HG02852 (cell line): ENCODE results near the gene COG7.
"Not testable (repeated sequence)": the region's sequence is repeated elsewhere in the genome, so short reads cannot be mapped to it uniquely, and the experiment has no call there.

Experiments
- ATAC-seq: cut with Tn5 transposase; IDR thresholded peaks from one replicate; pipeline ENCODE4 v1.9.1; 2021; ENCODE audit warnings: mild to moderate bottlenecking, moderate library complexity; ENCODE audit not compliant: unreplicated experiment

COG7 gene

GRCh38 chr16:23388786-23389185 is 64.2 kb downstream of the COG7 start:
- ATAC-seq = no peak

GRCh38 chr16:23387666-23388065 is 65.3 kb downstream of the COG7 start:
- no peak for ATAC-seq

GRCh38 chr16:23385441-23385840 is 67.5 kb downstream of the COG7 start:
- no peak for ATAC-seq

GRCh38 chr16:23384878-23385277 is 68.1 kb downstream of the COG7 start:
- no peak for ATAC-seq

GRCh38 chr16:23383881-23384280 is 69.1 kb downstream of the COG7 start:
- ATAC-seq = no peak

- no peak for ATAC-seq
Observed at GRCh38 chr16:23382279-23382678, 70.7 kb downstream of the COG7 start.

- ATAC-seq = not testable (repeated sequence)
Observed at GRCh38 chr16:23381702-23382101, 71.3 kb downstream of the COG7 start.

GRCh38 chr16:23380501-23380951 is 72.5 kb downstream of the COG7 start:
- ATAC-seq = no peak

GRCh38 chr16:23379707-23380106 is 73.3 kb downstream of the COG7 start:
- ATAC-seq = no peak

GRCh38 chr16:23378921-23379320 is 74.1 kb downstream of the COG7 start:
- ATAC-seq = no peak

GRCh38 chr16:23378256-23378655 is 74.7 kb downstream of the COG7 start:
- ATAC-seq = no peak

GRCh38 chr16:23377071-23377931 is 75.7 kb downstream of the COG7 start:
- no peak for ATAC-seq

- no peak for ATAC-seq
Observed at GRCh38 chr16:23375643-23376042, 77.3 kb downstream of the COG7 start.

GRCh38 chr16:23374721-23375510 is 78.1 kb downstream of the COG7 start:
- ATAC-seq = no peak

GRCh38 chr16:23373436-23374219 is 79.4 kb downstream of the COG7 start:
- no peak for ATAC-seq

GRCh38 chr16:23371368-23371767 is 81.6 kb downstream of the COG7 start:
- no peak for ATAC-seq

- no peak for ATAC-seq
Observed at GRCh38 chr16:23369416-23369815, 83.6 kb downstream of the COG7 start.

- ATAC-seq = no peak
Observed at GRCh38 chr16:23368469-23368868, 84.5 kb downstream of the COG7 start.

- no peak for ATAC-seq
Observed at GRCh38 chr16:23367988-23368387, 85.0 kb downstream of the COG7 start.

GRCh38 chr16:23367564-23367963 is 85.4 kb downstream of the COG7 start:
- no peak for ATAC-seq

GRCh38 chr16:23366341-23366740 is 86.6 kb downstream of the COG7 start:
- not testable (repeated sequence) for ATAC-seq
